Neural progenitor cell (in vitro differentiated cells): ENCODE results near the gene SLC25A47. TPM values are rescaled to one million over a fixed set of nuclear protein-coding genes. Genes with fewer than 3 reads are reported as not detected.
"Not testable (repeated sequence)": the region's sequence is repeated elsewhere in the genome, so short reads cannot be mapped to it uniquely, and the experiment has no call there.

Experiments
- DNase-seq: peaks from one replicate; pipeline ENCODE4 v3.0.0-alpha.2; 2016; ENCODE audit warnings: low spot score
- H2AFZ ChIP-seq: fragments of 200-600 bp; sonication (generic); replicated peaks from 2 replicates; pipeline ENCODE4 v1.6.1; 2016; ENCODE audit warnings: antibody characterized with exemption
- H3F3A ChIP-seq: fragments of 200-600 bp; sonication (generic); 2 replicates; pipeline ENCODE4 v1.6.1; 2016; ENCODE audit warnings: antibody characterized with exemption, low read depth
- H3K27ac ChIP-seq: fragments of 200-600 bp; sonication (generic); 2 replicates; pipeline ENCODE4 v1.5.1; 2016; ENCODE audit warnings: mild to moderate bottlenecking
- H3K27me3 ChIP-seq: fragments of 200-600 bp; sonication (generic); 2 replicates; pipeline ENCODE4 v1.6.1; 2016; ENCODE audit warnings: mild to moderate bottlenecking, moderate library complexity
- H3K36me3 ChIP-seq: fragments of 200-600 bp; sonication (generic); 2 replicates; pipeline ENCODE4 v1.5.1; 2016
- H3K4me1 ChIP-seq: fragments of 200-600 bp; sonication (generic); 2 replicates; pipeline ENCODE4 v1.6.1; 2016; ENCODE audit warnings: mixed run types
- H3K4me2 ChIP-seq: fragments of 200-600 bp; sonication (generic); 2 replicates; pipeline ENCODE4 v1.6.1; 2016
- H3K4me3 ChIP-seq: fragments of 200-600 bp; sonication (generic); 2 replicates; pipeline ENCODE4 v1.5.1; 2016
- H3K79me2 ChIP-seq: fragments of 200-600 bp; sonication (generic); 2 replicates; pipeline ENCODE4 v1.6.1; 2016; ENCODE audit warnings: low read depth
- H3K9ac ChIP-seq: fragments of 200-600 bp; sonication (generic); 2 replicates; pipeline ENCODE4 v1.6.1; 2016
- H3K9me3 ChIP-seq: fragments of 200-600 bp; sonication (generic); 2 replicates; pipeline ENCODE4 v1.5.1; 2016; ENCODE audit warnings: low read depth
- H4K20me1 ChIP-seq: fragments of 200-600 bp; sonication (generic); 2 replicates; pipeline ENCODE4 v1.6.1; 2016; ENCODE audit warnings: low read depth
- H3K27ac Mint-ChIP-seq: 3 replicates; pipeline ENCODE4 v1.8.0; 2021; ENCODE audit warnings: mixed read lengths
- H3K27me3 Mint-ChIP-seq: 2 replicates; pipeline ENCODE4 v1.8.0; 2022; ENCODE audit warnings: low read depth, mild to moderate bottlenecking, inconsistent platforms, moderate library complexity, mixed read lengths; ENCODE audit not compliant: insufficient read depth
- H3K36me3 Mint-ChIP-seq: 3 replicates; pipeline ENCODE4 v1.8.0; 2021; ENCODE audit warnings: mixed read lengths
- H3K4me1 Mint-ChIP-seq: 3 replicates; pipeline ENCODE4 v1.8.0; 2021; ENCODE audit warnings: mixed read lengths
- H3K4me3 Mint-ChIP-seq: 3 replicates; pipeline ENCODE4 v1.8.0; 2021; ENCODE audit warnings: mild to moderate bottlenecking, moderate library complexity, mixed read lengths
- H3K9me3 Mint-ChIP-seq: 3 replicates; pipeline ENCODE4 v1.8.0; 2020; ENCODE audit warnings: mixed read lengths
- CTCF ChIP-seq: fragments of 200-600 bp; sonication (generic); IDR thresholded peaks from 2 replicates; pipeline ENCODE4 v1.5.1; 2017; ENCODE audit warnings: antibody characterized with exemption, mild to moderate bottlenecking
- EZH2 ChIP-seq: fragments of 200-600 bp; sonication (generic); IDR thresholded peaks from 2 replicates; pipeline ENCODE4 v1.6.1; 2017; ENCODE audit warnings: antibody characterized with exemption, mild to moderate bottlenecking, moderate library complexity
- EZH2phosphoT487 ChIP-seq: fragments of 200-600 bp; sonication (generic); IDR thresholded peaks from 2 replicates; pipeline ENCODE4 v1.6.1; 2017; ENCODE audit warnings: antibody characterized with exemption
- total RNA-seq: library from RNA; depleted of rRNA; stranded (reverse); fragments of >200 nt; gene quantifications from 2 replicates; pipeline ENCODE4 v1.2.3, GENCODE V29; 2015; ENCODE audit warnings: low replicate concordance

The SLC25A47 gene
- total RNA-seq, 1 donor from 2014 or later: not detected

- Histone ChIP-seq H4K20me1 (peaks cover 95% of the 10 kb centered on the region), H3F3A (no peaks in the 10 kb centered on the region), H3K79me2 (peaks cover 63% of the 10 kb centered on the region), H3K9me3 (no peaks in the 10 kb centered on the region), H3K4me3 (no peak overlapping the region), H3K4me2 (no peak overlapping the region), H2AFZ (no peak overlapping the region), H3K9ac (no peak overlapping the region), H3K27me3 (no peaks in the 10 kb centered on the region), H3K27ac (no peak overlapping the region), H3K36me3 (no peaks in the 10 kb centered on the region), H3K4me1 (no peaks in the 10 kb centered on the region)
- no peak for TF ChIP-seq EZH2
- no peak for TF ChIP-seq CTCF
- no peak for TF ChIP-seq EZH2phosphoT487
- Mint-ChIP-seq H3K9me3 (no peaks in the 10 kb centered on the region), H3K27ac (peak overlapping the region; percentile 61), H3K27me3 (no peaks in the 10 kb centered on the region), H3K4me1 (peaks cover 5% of the 10 kb centered on the region), H3K36me3 (peaks cover 18% of the 10 kb centered on the region), H3K4me3 (no peak overlapping the region)
- DNase-seq: no peak
Measured at GRCh38 chr14:100296106-100296651, 27.0 kb upstream of the SLC25A47 start.

GRCh38 chr14:100296729-100297128, 26.4 kb upstream of the SLC25A47 start:
- H3K4me1 ChIP-seq, H3K4me2 ChIP-seq, H3F3A ChIP-seq, H3K4me3 ChIP-seq, H3K27me3 Mint-ChIP-seq, H3K9me3 ChIP-seq, H3K9me3 Mint-ChIP-seq, H3K27ac ChIP-seq, H3K4me3 Mint-ChIP-seq, H2AFZ ChIP-seq, H3K9ac ChIP-seq, H3K4me1 Mint-ChIP-seq, H3K36me3 ChIP-seq, H3K27me3 ChIP-seq, H3K27ac Mint-ChIP-seq, DNase-seq: not testable (repeated sequence)
- Histone ChIP-seq H3K79me2 (peaks cover 69% of the 10 kb centered on the region), H4K20me1 (peaks cover 94% of the 10 kb centered on the region)
- H3K36me3 Mint-ChIP-seq: peaks cover 18% of the 10 kb centered on the region

- peaks cover 19% of the 10 kb centered on the region for H3K36me3 Mint-ChIP-seq
- H3K27me3 Mint-ChIP-seq: peaks cover 4% of the 10 kb centered on the region
- H3K27ac Mint-ChIP-seq: peak overlapping the region; percentile 50
- Histone ChIP-seq H3K9me3 (no peaks in the 10 kb centered on the region), H3K4me1 (no peaks in the 10 kb centered on the region), H3K9ac (no peak overlapping the region), H3K4me3 (no peak overlapping the region), H3K4me2 (no peak overlapping the region), H3K36me3 (no peaks in the 10 kb centered on the region), H3K79me2 (peaks cover 78% of the 10 kb centered on the region), H4K20me1 (peaks cover 97% of the 10 kb centered on the region), H2AFZ (no peak overlapping the region), H3F3A (no peaks in the 10 kb centered on the region), H3K27me3 (no peaks in the 10 kb centered on the region), H3K27ac (no peak overlapping the region)
- peaks cover 5% of the 10 kb centered on the region for H3K4me1 Mint-ChIP-seq
- TF ChIP-seq EZH2phosphoT487 (no peak), EZH2 (no peak), CTCF (no peak)
- H3K9me3 Mint-ChIP-seq: no peaks in the 10 kb centered on the region
- no peak overlapping the region for H3K4me3 Mint-ChIP-seq
- DNase-seq: no peak
Measured at GRCh38 chr14:100297320-100298300, 25.5 kb upstream of the SLC25A47 start.
